Neuronal stem cell (in vitro differentiated cells): ENCODE results near the gene GYPA.
"Not testable (repeated sequence)": the region's sequence is repeated elsewhere in the genome, so short reads cannot be mapped to it uniquely, and the experiment has no call there.

Experiments
- DNase-seq: peaks from one replicate; pipeline ENCODE4 v3.0.0-alpha.2; 2013; ENCODE audit warnings: low spot score
- H2AFZ ChIP-seq: one replicate; pipeline ENCODE4 v1.6.1; 2013; ENCODE audit warnings: mild to moderate bottlenecking, low read length, inconsistent platforms
- H2AK5ac ChIP-seq: 2 replicates; pipeline ENCODE4 v1.6.1; 2013; ENCODE audit warnings: low read depth, mild to moderate bottlenecking, inconsistent platforms, low read length, moderate library complexity, mixed read lengths
- H2BK120ac ChIP-seq: 2 replicates; pipeline ENCODE4 v1.6.1; 2013; ENCODE audit warnings: low read depth, mild to moderate bottlenecking, inconsistent platforms, low read length, moderate library complexity, mixed read lengths
- H2BK12ac ChIP-seq: one replicate; pipeline ENCODE4 v1.6.1; 2013; ENCODE audit warnings: low read length, inconsistent platforms
- H2BK15ac ChIP-seq: 2 replicates; pipeline ENCODE4 v1.6.1; 2013; ENCODE audit warnings: mild to moderate bottlenecking, low read length, inconsistent platforms, mixed read lengths
- H2BK5ac ChIP-seq: one replicate; pipeline ENCODE4 v1.6.1; 2013; ENCODE audit warnings: inconsistent platforms, mild to moderate bottlenecking, low read length, moderate library complexity
- H3K14ac ChIP-seq: one replicate; pipeline ENCODE4 v1.6.1; 2013; ENCODE audit warnings: low read length, inconsistent platforms
- H3K18ac ChIP-seq: 2 replicates; pipeline ENCODE4 v1.6.1; 2013; ENCODE audit warnings: low read length, inconsistent platforms
- H3K23ac ChIP-seq: 2 replicates; pipeline ENCODE4 v1.6.1; 2013; ENCODE audit warnings: low read depth, mild to moderate bottlenecking, mixed read lengths, low read length, inconsistent platforms; ENCODE audit not compliant: poor library complexity
- H3K27ac ChIP-seq: replicated peaks from 3 replicates; pipeline ENCODE4 v1.5.1; 2013; ENCODE audit warnings: low read length, inconsistent platforms
- H3K27me3 ChIP-seq, 3 experiments: 2 replicates each; pipeline ENCODE4 v1.6.1; 2013; ENCODE audit warnings: low read length in 3 of 3, mild to moderate bottlenecking in 2 of 3, inconsistent platforms in 1 of 3, low read depth in 1 of 3, mixed read lengths in 1 of 3, moderate library complexity in 1 of 3; ENCODE audit not compliant: control insufficient read depth in 3 of 3, insufficient read depth in 3 of 3
- H3K36me3 ChIP-seq, 2 donors: replicated peaks in 1 of 2; 2 replicates each; pipeline ENCODE4 v1.6.1; 2013; ENCODE audit warnings: low read length in 2 of 2; ENCODE audit not compliant: control insufficient read depth in 2 of 2, insufficient read depth in 2 of 2
- H3K4ac ChIP-seq: 2 replicates; pipeline ENCODE4 v1.6.1; 2013; ENCODE audit warnings: inconsistent platforms, mild to moderate bottlenecking, low read length, moderate library complexity
- H3K4me1 ChIP-seq, 2 donors: 1 replicate in 1 of 2; 2 replicates in 1 of 2; pipeline ENCODE4 v1.6.1; 2013; ENCODE audit warnings: low read length in 2 of 2, low read depth in 1 of 2; ENCODE audit not compliant: control insufficient read depth in 2 of 2, insufficient read depth in 1 of 2
- H3K4me2 ChIP-seq: one replicate; pipeline ENCODE4 v1.6.1; 2013; ENCODE audit warnings: mild to moderate bottlenecking, low read length, inconsistent platforms; ENCODE audit not compliant: insufficient read depth, poor library complexity, severe bottlenecking
- H3K4me3 ChIP-seq, 2 donors: 2 replicates each; pipeline ENCODE4 v1.5.1; 2013; ENCODE audit warnings: low read length in 2 of 2, mild to moderate bottlenecking in 2 of 2, inconsistent platforms in 1 of 2, moderate library complexity in 1 of 2
- H3K79me1 ChIP-seq: one replicate; pipeline ENCODE4 v1.6.1; 2013; ENCODE audit warnings: low read depth, mild to moderate bottlenecking, inconsistent platforms, low read length, moderate library complexity
- H3K9ac ChIP-seq: one replicate; pipeline ENCODE4 v1.6.1; 2013; ENCODE audit warnings: mild to moderate bottlenecking, low read depth, low read length, inconsistent platforms; ENCODE audit not compliant: poor library complexity
- H3K9me3 ChIP-seq, 2 donors: replicated peaks in 1 of 2; 2 replicates each; pipeline versions ENCODE3 to v1.6.1; 2013; ENCODE audit warnings: low read length in 2 of 2, mild to moderate bottlenecking in 2 of 2, inconsistent platforms in 1 of 2, low read depth in 1 of 2, mixed read lengths in 1 of 2, moderate library complexity in 1 of 2; ENCODE audit not compliant: control insufficient read depth in 2 of 2, insufficient read depth in 1 of 2
- H4K8ac ChIP-seq: one replicate; pipeline ENCODE4 v1.6.1; 2013; ENCODE audit warnings: low read depth, mild to moderate bottlenecking, inconsistent platforms, low read length, moderate library complexity
- H4K91ac ChIP-seq: one replicate; pipeline ENCODE4 v1.6.1; 2013; ENCODE audit warnings: low read length, low read depth, mild to moderate bottlenecking, inconsistent platforms; ENCODE audit not compliant: poor library complexity
- whole genome bisulfite sequencing, 2 donors: extraction: QIAGEN DNeasy Blood & Tissue Kit; methylation state at CpG; one replicate each; pipeline ENCODE4 v1.1.7; 2013; ENCODE audit warnings: missing lambda C conversion rate in 2 of 2, mixed read lengths in 1 of 2; ENCODE audit not compliant: insufficient read length in 2 of 2, insufficient replicate concordance in 1 of 2; ENCODE audit errors: extremely low coverage in 2 of 2; 5-methylcytosine and 5-hydroxymethylcytosine counted together

GYPA gene

DNA sequence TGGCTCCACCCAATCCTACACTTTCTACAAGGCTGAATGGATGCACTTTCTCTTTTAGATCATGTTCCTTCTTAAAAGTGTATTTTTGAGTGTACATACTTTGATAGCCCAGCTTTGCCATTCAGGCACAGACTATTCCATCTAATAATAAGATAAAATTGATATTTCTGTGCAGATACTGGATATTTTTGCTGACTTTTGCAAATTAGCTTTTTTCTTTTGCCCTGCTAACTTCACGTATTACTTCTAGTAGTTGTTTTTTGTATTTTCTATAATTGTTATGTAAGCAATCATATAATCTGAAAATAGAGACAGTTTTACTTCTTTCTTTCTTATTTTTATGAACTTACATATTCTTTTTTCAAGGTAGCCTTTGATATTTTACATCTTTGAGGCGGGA is 13.5 kb upstream of the GYPA start:
- no peak overlapping the region for H4K91ac ChIP-seq
- no peaks in the 10 kb centered on the region for H3K9me3 ChIP-seq
- H2BK15ac ChIP-seq = no peak overlapping the region
- no CpG with 5 or more reads among the region's 2 CpGs for WGBS, 2 donors
- no peak overlapping the region for H3K14ac ChIP-seq
- no peak overlapping the region for H3K23ac ChIP-seq
- no peak overlapping the region for H3K4ac ChIP-seq
- H3K36me3 ChIP-seq = no peaks in the 10 kb centered on the region
- H2BK120ac ChIP-seq = no peak overlapping the region
- no peak overlapping the region for H2AK5ac ChIP-seq
- H3K79me1 ChIP-seq = no peaks in the 10 kb centered on the region
- no peaks in the 10 kb centered on the region for H3K27me3 ChIP-seq
- no peak overlapping the region for H3K9ac ChIP-seq
- H2BK5ac ChIP-seq = no peak overlapping the region
- no peak overlapping the region for H3K4me2 ChIP-seq
- no peak for DNase-seq
- no peak overlapping the region for H2AFZ ChIP-seq
- H2BK12ac ChIP-seq = no peak overlapping the region
- H3K27ac ChIP-seq = no peak overlapping the region
- H3K4me1 ChIP-seq = no peaks in the 10 kb centered on the region
- no peak overlapping the region for H3K4me3 ChIP-seq
- no peak overlapping the region for H4K8ac ChIP-seq
- no peak overlapping the region for H3K18ac ChIP-seq

DNA sequence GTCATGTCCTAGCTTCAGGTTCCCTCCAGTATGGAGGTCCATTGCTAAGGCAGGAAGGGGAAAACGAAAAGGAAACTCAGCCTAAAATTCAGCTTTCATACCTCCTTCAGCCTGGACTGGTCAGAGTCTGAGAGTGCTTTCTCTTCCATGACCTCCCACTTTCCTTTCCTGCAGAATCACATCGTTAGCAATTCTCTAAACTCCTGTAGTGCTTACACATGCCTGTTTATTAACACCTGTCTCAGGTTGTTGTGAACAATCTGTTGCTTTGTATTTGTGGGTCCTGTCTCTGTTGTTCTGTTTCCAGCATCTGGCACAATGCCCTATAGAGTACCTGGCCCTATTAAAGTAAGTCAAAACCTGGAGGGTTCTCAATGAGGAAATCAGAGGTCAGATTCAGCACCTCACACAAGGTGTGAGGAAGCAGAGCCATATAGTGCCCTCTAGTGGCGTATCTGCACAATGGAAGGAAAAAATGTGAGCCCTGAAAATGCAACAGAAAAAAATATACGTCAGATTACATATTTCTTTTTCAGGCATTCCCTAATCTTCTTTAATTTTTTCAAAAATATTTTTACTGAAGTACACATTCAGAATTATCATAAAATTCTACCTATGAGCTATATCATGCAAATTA is 2.3 kb upstream of the GYPA start:
- H3K4ac ChIP-seq, H2BK120ac ChIP-seq, H3K27me3 ChIP-seq, H3K4me2 ChIP-seq, H3K27ac ChIP-seq, H3K9ac ChIP-seq, H2AK5ac ChIP-seq, H3K18ac ChIP-seq, H3K4me3 ChIP-seq, H3K79me1 ChIP-seq, H3K23ac ChIP-seq, H2AFZ ChIP-seq, H3K4me1 ChIP-seq, H2BK12ac ChIP-seq, H4K8ac ChIP-seq, H2BK15ac ChIP-seq, H3K9me3 ChIP-seq, H3K14ac ChIP-seq, H3K36me3 ChIP-seq, H2BK5ac ChIP-seq, H4K91ac ChIP-seq: not testable (repeated sequence)
- peak; percentile 6 for DNase-seq
- no CpG with 5 or more reads among the region's 4 CpGs for WGBS, 2 donors

DNA sequence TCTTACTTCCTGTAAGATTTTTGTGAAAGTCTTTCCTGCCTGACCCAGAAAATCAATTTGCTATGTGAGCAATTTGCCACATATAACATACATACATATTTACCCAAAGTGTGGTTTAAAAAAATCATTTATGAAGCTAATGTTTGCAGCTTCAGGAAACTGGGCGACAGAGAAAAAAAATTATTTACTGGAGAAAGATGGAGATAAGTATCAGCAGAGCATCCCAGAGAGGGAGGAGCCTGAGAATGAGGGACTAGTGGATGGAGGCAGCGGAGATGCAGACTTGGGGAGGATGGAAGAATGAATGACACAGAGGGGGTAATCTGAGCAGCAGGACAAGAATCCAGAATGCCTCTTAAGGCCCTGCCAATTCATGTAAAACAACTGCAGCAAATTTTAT is 975 bp upstream of the GYPA start:
- Histone ChIP-seq H3K4ac (no peak overlapping the region), H3K27ac (no peak overlapping the region), H2AFZ (no peak overlapping the region), H4K8ac (no peak overlapping the region), H3K9me3 (no peaks in the 10 kb centered on the region), H2BK5ac (no peak overlapping the region), H3K4me2 (no peak overlapping the region), H2BK120ac (no peak overlapping the region), H3K79me1 (no peaks in the 10 kb centered on the region), H3K9ac (no peak overlapping the region), H3K4me1 (no peaks in the 10 kb centered on the region), H3K27me3 (no peaks in the 10 kb centered on the region), H2BK15ac (no peak overlapping the region), H2BK12ac (no peak overlapping the region), H2AK5ac (no peak overlapping the region), H3K4me3 (no peak overlapping the region), H3K18ac (no peak overlapping the region), H3K14ac (no peak overlapping the region), H3K36me3 (no peaks in the 10 kb centered on the region), H4K91ac (no peak overlapping the region), H3K23ac (no peak overlapping the region)
- no peak for DNase-seq
- no CpG with 5 or more reads among the region's 2 CpGs for WGBS, 2 donors

DNA sequence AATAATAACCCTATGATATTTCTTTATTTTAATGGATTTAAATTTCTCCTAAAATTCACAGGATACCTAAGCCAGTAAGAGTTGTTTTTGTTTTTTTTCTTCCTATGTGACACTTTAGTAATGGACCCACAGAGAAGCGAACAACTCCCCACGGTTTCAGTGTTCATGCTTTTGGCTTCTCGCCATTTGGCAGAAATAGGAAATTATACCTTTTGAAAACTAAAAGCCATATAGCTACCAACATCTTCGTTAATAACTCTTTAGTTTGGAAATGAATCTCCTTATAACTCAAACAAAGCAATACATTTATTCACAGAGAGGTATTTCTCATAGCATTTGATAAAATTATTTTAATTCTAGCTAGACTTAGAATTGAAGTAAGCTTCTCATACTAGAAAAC is 527 bp downstream of the GYPA start:
- H2BK5ac ChIP-seq, H3K23ac ChIP-seq, H4K91ac ChIP-seq, H3K4me3 ChIP-seq, H3K27me3 ChIP-seq, H3K4me2 ChIP-seq, H3K79me1 ChIP-seq, H3K4me1 ChIP-seq, H3K9me3 ChIP-seq, H2BK12ac ChIP-seq, H2AK5ac ChIP-seq, H3K14ac ChIP-seq, H3K18ac ChIP-seq, H3K36me3 ChIP-seq, H2AFZ ChIP-seq, H4K8ac ChIP-seq, H3K4ac ChIP-seq, H2BK120ac ChIP-seq, H3K9ac ChIP-seq, H3K27ac ChIP-seq, H2BK15ac ChIP-seq, DNase-seq: not testable (repeated sequence)
- WGBS, 2 donors = no CpG with 5 or more reads among the region's 4 CpGs
